Uterus (tissue), 2 donors: ENCODE results near the gene CNTNAP4.

Source experiments
- POLR2A ChIP-seq, 2 donors: fragments of 450-650 bp; IDR thresholded peaks; one replicate each; pipeline ENCODE4 v1.6.1; 2016; ENCODE audit warnings: antibody characterized with exemption in 2 of 2, mild to moderate bottlenecking in 1 of 2, moderate library complexity in 1 of 2
- TF ChIP-seq, protein P1 (sequence below), 4 experiments: fragments of 200-600 bp in 2 of 4; fragments of 450-650 bp in 2 of 4; sonication (generic) in 2 of 4; IDR thresholded peaks; one replicate each; pipeline ENCODE4 v1.5.1; 2016 to 2019; ENCODE audit warnings: antibody characterized with exemption in 4 of 4, mild to moderate bottlenecking in 2 of 4, moderate library complexity in 1 of 4

DNA sequence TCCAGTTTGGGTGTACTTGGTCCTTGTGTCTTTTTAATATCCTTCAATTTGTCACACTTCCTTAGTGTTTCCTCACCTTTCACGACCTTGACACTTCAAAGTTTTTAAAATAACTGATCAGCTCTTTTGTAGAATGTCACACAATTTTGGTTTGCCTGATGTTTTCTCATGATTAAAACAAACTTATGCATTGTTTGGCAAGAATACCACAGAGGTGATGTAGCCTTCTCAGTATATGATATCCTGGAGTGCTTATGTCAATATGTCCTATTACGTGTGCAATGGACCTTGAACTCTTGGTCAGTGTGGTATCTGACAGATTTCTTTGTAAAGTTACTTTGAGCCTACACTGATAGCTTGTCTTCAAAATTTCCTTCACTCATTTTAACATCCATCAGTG is 297.4 kb downstream of the CNTNAP4 start:
- no peak for TF ChIP-seq POLR2A (IDR thresholded peaks at IDR 0.05)
- TF ChIP-seq, protein P1, sequence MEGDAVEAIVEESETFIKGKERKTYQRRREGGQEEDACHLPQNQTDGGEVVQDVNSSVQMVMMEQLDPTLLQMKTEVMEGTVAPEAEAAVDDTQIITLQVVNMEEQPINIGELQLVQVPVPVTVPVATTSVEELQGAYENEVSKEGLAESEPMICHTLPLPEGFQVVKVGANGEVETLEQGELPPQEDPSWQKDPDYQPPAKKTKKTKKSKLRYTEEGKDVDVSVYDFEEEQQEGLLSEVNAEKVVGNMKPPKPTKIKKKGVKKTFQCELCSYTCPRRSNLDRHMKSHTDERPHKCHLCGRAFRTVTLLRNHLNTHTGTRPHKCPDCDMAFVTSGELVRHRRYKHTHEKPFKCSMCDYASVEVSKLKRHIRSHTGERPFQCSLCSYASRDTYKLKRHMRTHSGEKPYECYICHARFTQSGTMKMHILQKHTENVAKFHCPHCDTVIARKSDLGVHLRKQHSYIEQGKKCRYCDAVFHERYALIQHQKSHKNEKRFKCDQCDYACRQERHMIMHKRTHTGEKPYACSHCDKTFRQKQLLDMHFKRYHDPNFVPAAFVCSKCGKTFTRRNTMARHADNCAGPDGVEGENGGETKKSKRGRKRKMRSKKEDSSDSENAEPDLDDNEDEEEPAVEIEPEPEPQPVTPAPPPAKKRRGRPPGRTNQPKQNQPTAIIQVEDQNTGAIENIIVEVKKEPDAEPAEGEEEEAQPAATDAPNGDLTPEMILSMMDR (IDR thresholded peaks at IDR 0.05) = no peak
